ENCODE measurements around the gene FTH1.

Gene FTH1

GRCh38 chr11:61914471-61915171, 52.8 kb downstream of the FTH1 start:
- no peak for DNase-seq (ENCODE audit: low spot score)

All from kidney tubule cell (primary cell).